Activated CD8-positive, alpha-beta memory T cell treated with anti-CD3 and anti-CD28 coated beads, Interleukin-2, amount 50 U/mL, for 1 hour (primary cell): Measurements from ENCODE around the gene ABTB1.

ENCODE experiments used
- DNase-seq: peaks from one replicate; pipeline ENCODE4 v3.0.0-alpha.2; 2020; ENCODE audit errors: extremely low read depth

ABTB1 gene

GRCh38 chr3:127720161-127720823 is 47.5 kb downstream of the ABTB1 start:
- no peak for DNase-seq

- DNase-seq, result no peak
Observed at GRCh38 chr3:127720985-127721935, 48.5 kb downstream of the ABTB1 start.

- no peak for DNase-seq
Observed at GRCh38 chr3:127722091-127722784, 49.5 kb downstream of the ABTB1 start.

- DNase-seq, result no peak
Observed at GRCh38 chr3:127723011-127723567, 50.3 kb downstream of the ABTB1 start.

- no peak for DNase-seq
Observed at GRCh38 chr3:127726894-127727293, 54.1 kb downstream of the ABTB1 start.

- DNase-seq, result no peak
Observed at GRCh38 chr3:127728417-127729015, 55.8 kb downstream of the ABTB1 start.

GRCh38 chr3:127729556-127730056 is 56.9 kb downstream of the ABTB1 start:
- no peak for DNase-seq

- no peak for DNase-seq
Observed at GRCh38 chr3:127730171-127730570, 57.4 kb downstream of the ABTB1 start.
